Keratinocyte (primary cell): ENCODE results near the gene GABARAPL1. TPM values are rescaled to one million over a fixed set of nuclear protein-coding genes. Genes with fewer than 3 reads are reported as not detected.

Experiments
- DNase-seq: peaks from one replicate; pipeline ENCODE4 v3.0.0-alpha.2; 2011; ENCODE audit warnings: low read depth, missing footprints, low spot score
- FAIRE-seq: peaks from 2 replicates; lab custom pipeline; 2011; peaks lifted over from hg19 to GRCh38; lab: Jason Lieb, UNC
- H2AFZ ChIP-seq: 2 replicates; pipeline ENCODE4 v1.6.0; 2012; ENCODE audit warnings: low read length, control low read depth, inconsistent platforms; ENCODE audit not compliant: control insufficient read depth
- H3K27ac ChIP-seq: 2 replicates; pipeline ENCODE4 v1.5.1; 2011; ENCODE audit warnings: low read length; ENCODE audit not compliant: control insufficient read depth, insufficient read depth
- H3K27me3 ChIP-seq: 3 replicates; pipeline ENCODE4 v1.6.0; 2011; ENCODE audit warnings: low read length; ENCODE audit not compliant: control insufficient read depth, insufficient read depth; ENCODE audit errors: extremely low read depth
- H3K36me3 ChIP-seq, 2 experiments: 2 replicates in 1 of 2; 3 replicates in 1 of 2; pipeline ENCODE4 v1.5.1; 2011; ENCODE audit warnings: low read length in 2 of 2, mild to moderate bottlenecking in 1 of 2; ENCODE audit not compliant: control insufficient read depth in 2 of 2, insufficient read depth in 2 of 2; ENCODE audit errors: extremely low read depth in 1 of 2
- H3K4me1 ChIP-seq: 3 replicates; pipeline ENCODE4 v1.5.1; 2011; ENCODE audit warnings: low read length; ENCODE audit not compliant: control insufficient read depth, insufficient read depth; ENCODE audit errors: extremely low read depth
- H3K4me2 ChIP-seq: 3 replicates; pipeline ENCODE4 v1.6.0; 2011; ENCODE audit warnings: low read depth, low read length; ENCODE audit not compliant: control insufficient read depth, insufficient read depth; ENCODE audit errors: extremely low read depth
- H3K4me3 ChIP-seq, 3 experiments: fragments of 200-600 bp in 1 of 3; sonication (generic) in 1 of 3; 2 replicates in 2 of 3; 3 replicates in 1 of 3; pipeline ENCODE4 v1.5.1; 2011 to 2016; ENCODE audit warnings: low read length in 3 of 3, mild to moderate bottlenecking in 3 of 3, control low read depth in 2 of 3, inconsistent platforms in 1 of 3, low read depth in 1 of 3, mixed read lengths in 1 of 3, mixed run types in 1 of 3, moderate library complexity in 1 of 3; ENCODE audit not compliant: control insufficient read depth in 2 of 3, insufficient read depth in 2 of 3; ENCODE audit errors: extremely low read depth in 1 of 3
- H3K79me2 ChIP-seq: 2 replicates; pipeline ENCODE4 v1.6.0; 2012; ENCODE audit warnings: low read length; ENCODE audit not compliant: control insufficient read depth, insufficient read depth
- H3K9ac ChIP-seq: 3 replicates; pipeline ENCODE4 v1.6.0; 2011; ENCODE audit warnings: low read length; ENCODE audit not compliant: control insufficient read depth, insufficient read depth; ENCODE audit errors: extremely low read depth
- H3K9me1 ChIP-seq: 3 replicates; pipeline ENCODE4 v1.6.0; 2011; ENCODE audit warnings: low read length; ENCODE audit not compliant: control insufficient read depth, insufficient read depth; ENCODE audit errors: extremely low read depth
- H3K9me3 ChIP-seq: 2 replicates; pipeline ENCODE4 v1.5.1; 2012; ENCODE audit warnings: low read depth, low read length; ENCODE audit not compliant: control insufficient read depth
- H4K20me1 ChIP-seq: 3 replicates; pipeline ENCODE4 v1.6.0; 2011; ENCODE audit warnings: low read length; ENCODE audit not compliant: control insufficient read depth, insufficient read depth; ENCODE audit errors: extremely low read depth
- EZH2 ChIP-seq: IDR thresholded peaks from one replicate; pipeline ENCODE4 v1.6.1; 2012; ENCODE audit warnings: inconsistent platforms, mild to moderate bottlenecking, low read length, moderate library complexity
- dilution Hi-C: fragments of 300-500 bp; cut with MboI; formaldehyde crosslinking; loops from one replicate; pipeline ENCODE4 v1.7.0; 2020; ENCODE audit warnings: low sequenced_read_pairs; ENCODE audit not compliant: extremely low pct_ligation_motif_present
- polyA plus RNA-seq, 5 experiments: library from polyadenylated mRNA; depleted of rRNA in 3 of 5; stranded (reverse) in 3 of 5; stranded (forward) in 1 of 5; unstranded in 1 of 5; fragments of >200 nt; gene quantifications; 1 replicate in 1 of 5; 2 replicates in 3 of 5; 3 replicates in 1 of 5; pipeline versions ENCODE4 v1.2.1 to v1.2.3, GENCODE V29; 2011 to 2012; ENCODE audit warnings: missing spikeins in 2 of 5, low read depth in 1 of 5, low replicate concordance in 1 of 5
- TF ChIP-seq, protein P1 (sequence below), 3 experiments: IDR thresholded peaks in 1 of 3; conservative IDR thresholded peaks in 1 of 3; optimal IDR thresholded peaks in 1 of 3; 2 replicates in 2 of 3; 3 replicates in 1 of 3; pipeline versions ENCODE3 to v1.5.1; 2011; ENCODE audit warnings: low read length in 3 of 3, mild to moderate bottlenecking in 3 of 3, moderate library complexity in 2 of 3, control low read depth in 1 of 3, inconsistent platforms in 1 of 3; ENCODE audit not compliant: insufficient read depth in 2 of 3; ENCODE audit errors: extremely low read depth in 1 of 3

Gene GABARAPL1
- polyA plus RNA-seq, 1 donor (not counting 4 experiments of a cell fraction or from before 2014, with no cell fraction given), result 24.3 TPM

DNA sequence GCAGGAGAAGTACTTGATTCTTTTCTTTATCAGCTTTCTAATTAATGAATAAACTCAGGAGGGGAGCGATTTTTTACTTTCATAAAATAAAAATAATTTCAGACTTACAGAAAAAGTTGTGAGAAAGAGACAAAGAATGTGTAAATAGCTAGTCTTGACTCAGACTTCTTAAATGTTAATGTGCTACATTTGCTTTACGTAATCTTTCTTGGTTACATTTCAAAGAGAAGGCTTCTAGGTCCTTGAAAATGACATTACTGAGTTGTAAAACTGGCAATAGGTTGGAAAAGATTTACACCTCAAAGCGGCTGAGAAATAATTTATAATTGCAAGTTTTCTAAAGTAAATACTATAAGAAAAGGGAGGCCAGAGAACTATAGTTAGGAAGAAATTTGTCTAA, 28.6 kb downstream of the GABARAPL1 start:
- Histone ChIP-seq H3K4me1 (no peaks in the 10 kb centered on the region), H3K4me3 (no peak overlapping the region), H3K9ac (no peak overlapping the region), H3K79me2 (no peaks in the 10 kb centered on the region), H3K27me3 (no peaks in the 10 kb centered on the region), H2AFZ (no peak overlapping the region), H3K27ac (no peak overlapping the region), H4K20me1 (no peaks in the 10 kb centered on the region), H3K9me3 (no peaks in the 10 kb centered on the region), H3K36me3 (no peaks in the 10 kb centered on the region), H3K4me2 (no peak overlapping the region), H3K9me1 (no peaks in the 10 kb centered on the region)
- FAIRE-seq, result no peak
- no peak for DNase-seq
- TF ChIP-seq, protein P1, sequence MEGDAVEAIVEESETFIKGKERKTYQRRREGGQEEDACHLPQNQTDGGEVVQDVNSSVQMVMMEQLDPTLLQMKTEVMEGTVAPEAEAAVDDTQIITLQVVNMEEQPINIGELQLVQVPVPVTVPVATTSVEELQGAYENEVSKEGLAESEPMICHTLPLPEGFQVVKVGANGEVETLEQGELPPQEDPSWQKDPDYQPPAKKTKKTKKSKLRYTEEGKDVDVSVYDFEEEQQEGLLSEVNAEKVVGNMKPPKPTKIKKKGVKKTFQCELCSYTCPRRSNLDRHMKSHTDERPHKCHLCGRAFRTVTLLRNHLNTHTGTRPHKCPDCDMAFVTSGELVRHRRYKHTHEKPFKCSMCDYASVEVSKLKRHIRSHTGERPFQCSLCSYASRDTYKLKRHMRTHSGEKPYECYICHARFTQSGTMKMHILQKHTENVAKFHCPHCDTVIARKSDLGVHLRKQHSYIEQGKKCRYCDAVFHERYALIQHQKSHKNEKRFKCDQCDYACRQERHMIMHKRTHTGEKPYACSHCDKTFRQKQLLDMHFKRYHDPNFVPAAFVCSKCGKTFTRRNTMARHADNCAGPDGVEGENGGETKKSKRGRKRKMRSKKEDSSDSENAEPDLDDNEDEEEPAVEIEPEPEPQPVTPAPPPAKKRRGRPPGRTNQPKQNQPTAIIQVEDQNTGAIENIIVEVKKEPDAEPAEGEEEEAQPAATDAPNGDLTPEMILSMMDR (optimal IDR thresholded peaks at IDR 0.05 in 1 of 3, IDR thresholded peaks at IDR 0.05 in 1 of 3, conservative IDR thresholded peaks at IDR 0.05 in 1 of 3; ENCODE audit: extremely low read depth in 1 of 3, insufficient read depth in 2 of 3, low read length in 3 of 3), result no peak
- TF ChIP-seq EZH2, result no peak
- dilution Hi-C loops, result no loop called here

DNA sequence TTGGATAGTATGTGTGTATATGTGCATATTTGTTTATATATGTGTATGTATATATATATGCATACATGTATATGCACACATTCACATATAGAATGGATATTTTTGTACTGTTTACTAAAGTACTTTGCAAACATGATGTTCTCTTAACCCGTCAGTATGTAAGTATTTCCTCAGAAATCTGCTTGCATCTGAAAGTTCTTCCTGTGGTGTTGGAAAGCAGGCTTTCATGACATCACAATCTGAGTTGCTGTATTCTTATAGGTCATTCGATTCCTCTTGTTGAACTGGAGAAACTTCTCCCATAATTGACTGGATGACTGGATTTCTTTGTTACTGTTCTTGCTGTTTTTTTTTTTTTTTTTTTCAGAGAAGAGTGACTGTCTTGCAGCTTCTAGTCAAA, 29.1 kb downstream of the GABARAPL1 start:
- dilution Hi-C loops, result no loop called here
- no peak overlapping the region for H3K9ac ChIP-seq
- H2AFZ ChIP-seq, result no peak overlapping the region
- H3K27ac ChIP-seq, result no peak overlapping the region
- H3K9me3 ChIP-seq, result no peaks in the 10 kb centered on the region
- no peaks in the 10 kb centered on the region for H3K4me1 ChIP-seq
- TF ChIP-seq, protein P1 (optimal IDR thresholded peaks at IDR 0.05 in 1 of 3, IDR thresholded peaks at IDR 0.05 in 1 of 3, conservative IDR thresholded peaks at IDR 0.05 in 1 of 3; ENCODE audit: extremely low read depth in 1 of 3, insufficient read depth in 2 of 3, low read length in 3 of 3), result no peak
- no peak for TF ChIP-seq EZH2
- no peaks in the 10 kb centered on the region for H3K9me1 ChIP-seq
- no peak overlapping the region for H3K4me2 ChIP-seq
- H3K27me3 ChIP-seq, result no peaks in the 10 kb centered on the region
- H3K79me2 ChIP-seq, result no peaks in the 10 kb centered on the region
- H3K4me3 ChIP-seq, result no peak overlapping the region
- FAIRE-seq (no peak), DNase-seq (no peak)
- no peaks in the 10 kb centered on the region for H3K36me3 ChIP-seq
- no peaks in the 10 kb centered on the region for H4K20me1 ChIP-seq
